Osteoblast (primary cell): ENCODE data around the gene SDF4. TPM values are rescaled to one million over a fixed set of nuclear protein-coding genes. Genes with fewer than 3 reads are reported as not detected.
"Not testable (repeated sequence)": the region's sequence is repeated elsewhere in the genome, so short reads cannot be mapped to it uniquely, and the experiment has no call there.

ENCODE experiments used
- DNase-seq: peaks from one replicate; pipeline ENCODE4 v3.0.0; 2011; ENCODE audit warnings: low spot score, mixed read lengths; ENCODE audit not compliant: insufficient read length; ENCODE audit errors: missing footprints
- H2AFZ ChIP-seq: 2 replicates; pipeline ENCODE4 v1.6.0; 2011; ENCODE audit warnings: mild to moderate bottlenecking, low read length
- H3K27ac ChIP-seq: 2 replicates; pipeline ENCODE4 v1.5.1; 2011; ENCODE audit warnings: mild to moderate bottlenecking, low read depth, low read length, moderate library complexity
- H3K27me3 ChIP-seq: 2 replicates; pipeline ENCODE4 v1.6.0; 2012; ENCODE audit warnings: mild to moderate bottlenecking, control low read depth, inconsistent platforms, low read length, moderate library complexity; ENCODE audit not compliant: insufficient read depth
- H3K36me3 ChIP-seq: 2 replicates; pipeline ENCODE4 v1.5.1; 2011; ENCODE audit warnings: mild to moderate bottlenecking, low read length, control low read depth, moderate library complexity; ENCODE audit not compliant: insufficient read depth
- H3K4me1 ChIP-seq: 2 replicates; pipeline ENCODE4 v1.5.1; 2011; ENCODE audit warnings: mild to moderate bottlenecking, low read length, control low read depth, moderate library complexity; ENCODE audit not compliant: insufficient read depth
- H3K4me2 ChIP-seq: 2 replicates; pipeline ENCODE4 v1.6.0; 2011; ENCODE audit warnings: mild to moderate bottlenecking, low read length; ENCODE audit not compliant: insufficient read depth
- H3K4me3 ChIP-seq: fragments of 200-600 bp; sonication (generic); 3 replicates; pipeline ENCODE4 v1.5.1; 2012; ENCODE audit warnings: mild to moderate bottlenecking, low read length, inconsistent platforms; ENCODE audit not compliant: insufficient read depth
- H3K79me2 ChIP-seq: 2 replicates; pipeline ENCODE4 v1.6.0; 2012; ENCODE audit warnings: mild to moderate bottlenecking, low read length, control low read depth, inconsistent platforms; ENCODE audit not compliant: insufficient read depth
- H3K9me3 ChIP-seq: 2 replicates; pipeline ENCODE4 v1.5.1; 2011; ENCODE audit warnings: low read depth, low read length, control low read depth
- H4K20me1 ChIP-seq: 2 replicates; pipeline ENCODE4 v1.6.0; 2012; ENCODE audit warnings: mild to moderate bottlenecking, low read length, control low read depth; ENCODE audit not compliant: insufficient read depth
- CTCF ChIP-seq: IDR thresholded peaks from 2 replicates; pipeline ENCODE4 v1.5.1; 2011; ENCODE audit warnings: mild to moderate bottlenecking, low read depth, low read length, moderate library complexity; ENCODE audit errors: extremely low read depth
- total RNA-seq: library from RNA; depleted of rRNA; stranded (reverse); fragments of >200 nt; gene quantifications from 2 replicates; pipeline ENCODE4 v1.2.3, GENCODE V29; 2012

Gene SDF4
- total RNA-seq, 1 donor: 151 TPM

GRCh38 chr1:1250786-1251284, 19.0 kb upstream of the SDF4 start:
- no peak overlapping the region for H3K4me3 ChIP-seq
- no peaks in the 10 kb centered on the region for H3K4me1 ChIP-seq
- DNase-seq: no peak
- peaks cover 5% of the 10 kb centered on the region for H3K79me2 ChIP-seq
- H3K27me3 ChIP-seq: no peaks in the 10 kb centered on the region
- peaks cover 32% of the 10 kb centered on the region for H3K36me3 ChIP-seq
- H3K4me2 ChIP-seq: no peak overlapping the region
- no peaks in the 10 kb centered on the region for H3K9me3 ChIP-seq
- no peak overlapping the region for H2AFZ ChIP-seq
- peaks cover 9% of the 10 kb centered on the region for H4K20me1 ChIP-seq
- TF ChIP-seq CTCF: no peak
- H3K27ac ChIP-seq: no peak overlapping the region

GRCh38 chr1:1248009-1248913, 16.5 kb upstream of the SDF4 start:
- not testable (repeated sequence) for H3K27me3 ChIP-seq, DNase-seq, H4K20me1 ChIP-seq, H3K4me2 ChIP-seq, H2AFZ ChIP-seq, H3K9me3 ChIP-seq, H3K27ac ChIP-seq, H3K4me3 ChIP-seq, H3K36me3 ChIP-seq, H3K4me1 ChIP-seq, H3K79me2 ChIP-seq

- peak; percentile 88 for DNase-seq
- Histone ChIP-seq H3K27ac (no peak overlapping the region), H3K79me2 (no peaks in the 10 kb centered on the region), H3K4me2 (no peak overlapping the region), H3K27me3 (no peaks in the 10 kb centered on the region), H3K4me3 (no peak overlapping the region), H2AFZ (no peak overlapping the region), H3K36me3 (peaks cover 2% of the 10 kb centered on the region), H3K9me3 (no peaks in the 10 kb centered on the region), H4K20me1 (peaks cover 8% of the 10 kb centered on the region), H3K4me1 (no peaks in the 10 kb centered on the region)
- TF ChIP-seq CTCF: no peak
Measured at GRCh38 chr1:1247341-1247913, 15.6 kb upstream of the SDF4 start.

GRCh38 chr1:1246577-1247340, 15.0 kb upstream of the SDF4 start, which contains the start of gene C1QTNF12:
Gene C1QTNF12 (minus strand): TSS chr1:1246722. CDS start chr1:1246690, 32 bp downstream.
- Histone ChIP-seq H3K27me3 (no peaks in the 10 kb centered on the region), H3K27ac (no peak within 1 kb of the TSS), H3K4me1 (no peaks in the 10 kb centered on the region), H4K20me1 (peaks cover 8% of the 10 kb centered on the region), H3K4me2 (no peak within 1 kb of the TSS), H3K9me3 (no peaks in the 10 kb centered on the region), H3K4me3 (peak within 1 kb of the TSS; percentile 22), H2AFZ (no peak within 1 kb of the TSS), H3K79me2 (no peaks in the 10 kb centered on the region), H3K36me3 (no peaks in the 10 kb centered on the region)
- no peak for TF ChIP-seq CTCF
- DNase-seq: peak; percentile 92
